Measurements from ENCODE around the gene PTPRD.

GRCh38 chr9:8860086-8860485, 1752.7 kb downstream of the PTPRD start:
- no peak for TF ChIP-seq CTCF (IDR thresholded peaks at IDR 0.05)
- no peak for TF ChIP-seq POLR2A (IDR thresholded peaks at IDR 0.05)
